HUES6 (cell line): ENCODE measurements around the gene NEBL.

Experiments used
- H3K27ac ChIP-seq: 2 replicates; pipeline ENCODE4 v1.7.0; 2013; ENCODE audit warnings: low read depth, mild to moderate bottlenecking, low read length, inconsistent platforms
- H3K27me3 ChIP-seq: 2 replicates; pipeline ENCODE4 v1.6.1; 2013; ENCODE audit warnings: low read length; ENCODE audit not compliant: control insufficient read depth, insufficient read depth
- H3K36me3 ChIP-seq: 2 replicates; pipeline ENCODE4 v1.6.1; 2013; ENCODE audit warnings: low read length; ENCODE audit not compliant: control insufficient read depth, insufficient read depth
- H3K4me1 ChIP-seq: 2 replicates; pipeline ENCODE4 v1.6.1; 2013; ENCODE audit warnings: low read length; ENCODE audit not compliant: control insufficient read depth, insufficient read depth
- H3K4me3 ChIP-seq: 2 replicates; pipeline ENCODE4 v1.5.1; 2013; ENCODE audit warnings: low read depth, low read length
- H3K9ac ChIP-seq: one replicate; pipeline ENCODE4 v1.6.1; 2013; ENCODE audit warnings: mild to moderate bottlenecking, low read length
- H3K9me3 ChIP-seq: 2 replicates; pipeline ENCODE4 v1.6.1; 2013; ENCODE audit warnings: low read depth, low read length; ENCODE audit not compliant: control insufficient read depth, insufficient read depth

NEBL gene

DNA sequence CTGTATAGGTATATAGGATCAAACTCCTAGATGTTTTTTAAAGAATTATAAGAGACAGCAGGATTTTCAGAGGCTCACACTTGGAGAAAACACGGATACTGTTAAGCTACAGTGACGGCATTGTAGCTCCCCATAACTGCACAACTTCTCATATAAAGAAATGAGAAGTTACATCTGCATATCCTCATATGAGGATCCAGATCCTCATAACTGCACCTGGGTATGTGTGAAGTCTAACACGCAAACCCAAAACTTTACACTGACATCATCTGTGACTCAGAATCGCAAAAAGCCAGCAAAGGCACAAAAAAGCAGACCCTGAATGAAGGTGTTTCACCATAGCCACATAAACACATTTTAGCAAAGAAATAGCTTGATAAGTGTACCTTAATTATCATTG lies 34.1 kb downstream of the NEBL start:
- H3K9me3 ChIP-seq = no peaks in the 10 kb centered on the region
- H3K27me3 ChIP-seq = no peaks in the 10 kb centered on the region
- peaks cover 10% of the 10 kb centered on the region; the same call in 1 of the 2 replicates for H3K4me1 ChIP-seq
- no peak overlapping the region for H3K9ac ChIP-seq
- no peak overlapping the region for H3K27ac ChIP-seq
- no peak overlapping the region for H3K4me3 ChIP-seq
- H3K36me3 ChIP-seq = no peaks in the 10 kb centered on the region

DNA sequence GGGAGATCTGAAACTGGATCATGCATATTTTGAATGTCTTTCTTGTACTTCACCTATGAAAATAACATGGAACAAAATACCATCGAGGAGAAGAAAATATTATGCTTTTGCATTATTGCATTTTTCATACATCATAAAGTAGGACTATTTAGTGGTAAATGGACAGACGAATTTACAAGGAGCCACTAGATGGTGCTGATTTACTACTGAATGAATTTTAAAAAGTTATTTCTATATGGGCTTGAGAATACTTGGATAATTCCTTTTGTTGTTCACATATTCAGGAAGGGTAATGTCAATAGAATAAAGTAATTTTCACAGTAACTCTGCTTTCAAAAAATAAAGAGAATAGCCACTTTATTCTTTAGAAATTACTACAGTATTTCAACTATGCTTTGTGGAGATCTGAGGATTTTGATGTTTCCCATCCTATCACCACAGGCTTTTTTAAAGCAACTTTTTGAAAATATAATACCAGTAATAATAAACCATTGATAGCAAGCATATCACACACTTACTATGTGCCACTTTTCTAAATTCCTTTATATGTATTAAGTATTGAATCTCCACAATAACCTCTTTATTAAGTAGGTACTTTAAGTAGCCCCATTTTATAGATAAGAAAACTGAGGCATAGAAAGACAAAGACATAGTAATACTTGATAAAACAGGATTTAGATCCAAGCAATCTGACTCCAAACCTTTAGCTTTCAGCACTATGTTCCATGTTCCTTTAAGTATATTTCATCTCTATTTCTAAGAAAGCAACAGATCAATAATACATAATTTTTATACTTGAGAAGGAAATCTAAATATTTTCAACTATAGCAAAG lies 38.6 kb downstream of the NEBL start:
- H3K27ac ChIP-seq = no peak overlapping the region
- no peaks in the 10 kb centered on the region for H3K9me3 ChIP-seq
- no peaks in the 10 kb centered on the region for H3K27me3 ChIP-seq
- no peaks in the 10 kb centered on the region for H3K36me3 ChIP-seq
- H3K9ac ChIP-seq = no peak overlapping the region
- no peaks in the 10 kb centered on the region for H3K4me1 ChIP-seq
- no peak overlapping the region for H3K4me3 ChIP-seq

DNA sequence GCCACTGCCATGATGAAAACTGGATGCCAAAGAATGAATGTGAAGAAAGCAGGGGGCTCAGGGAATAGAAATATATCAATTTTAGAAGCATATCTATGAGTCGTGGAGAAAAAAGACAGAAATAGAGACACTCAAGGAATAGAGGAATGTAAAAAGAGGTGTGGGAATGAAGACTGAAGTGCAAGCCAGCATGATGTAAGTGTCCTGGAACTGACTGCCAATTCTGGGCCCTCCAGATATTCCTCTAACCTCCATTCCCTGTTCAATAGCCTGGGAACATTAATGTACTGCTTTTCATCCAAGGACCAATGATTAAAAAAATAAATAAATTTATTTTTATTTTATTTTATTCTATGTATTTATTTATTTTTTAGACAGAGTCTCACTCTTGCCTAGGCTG lies 40.6 kb downstream of the NEBL start:
- H3K36me3 ChIP-seq = 0 out of 2 replicates have a peak, but pooled peaks cover 3% of the 10 kb centered on the region
- no peak overlapping the region for H3K9ac ChIP-seq
- H3K4me1 ChIP-seq = no peaks in the 10 kb centered on the region
- H3K9me3 ChIP-seq = no peaks in the 10 kb centered on the region
- H3K27me3 ChIP-seq = no peaks in the 10 kb centered on the region
- no peak overlapping the region for H3K27ac ChIP-seq
- no peak overlapping the region for H3K4me3 ChIP-seq

DNA sequence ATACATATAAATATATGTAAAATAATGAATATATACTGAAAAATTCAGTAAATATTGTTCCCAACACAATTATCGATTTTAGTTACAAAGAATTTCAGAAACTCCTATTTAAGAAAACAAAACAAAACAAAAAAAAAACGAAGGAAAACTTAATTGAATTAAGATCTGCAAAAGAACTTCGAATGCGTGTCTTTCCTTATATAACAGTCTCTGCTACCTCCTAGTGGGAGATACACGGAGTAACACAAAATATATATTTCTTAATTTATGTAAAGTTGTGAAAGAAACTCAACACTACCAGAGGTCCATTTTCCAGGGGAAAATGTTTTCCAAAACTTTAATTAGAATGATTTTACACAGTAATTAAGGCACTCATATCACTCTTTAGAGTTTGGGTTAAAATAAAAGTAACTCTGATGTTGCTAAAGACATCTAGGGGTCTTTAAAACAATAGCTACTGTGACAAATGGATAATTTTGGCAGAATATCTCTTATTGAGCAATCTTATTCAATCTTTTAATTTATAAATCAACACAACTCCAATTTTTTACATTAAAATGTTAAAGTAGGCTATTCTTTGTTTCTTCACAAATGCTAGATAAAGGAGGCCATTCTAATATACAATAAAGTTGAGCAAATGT lies 41.6 kb downstream of the NEBL start:
- 0 out of 2 replicates have a peak, but pooled peaks cover 3% of the 10 kb centered on the region for H3K36me3 ChIP-seq
- H3K9ac ChIP-seq = no peak overlapping the region
- no peak overlapping the region for H3K27ac ChIP-seq
- H3K4me1 ChIP-seq = no peaks in the 10 kb centered on the region
- H3K27me3 ChIP-seq = no peaks in the 10 kb centered on the region
- H3K4me3 ChIP-seq = no peak overlapping the region
- no peaks in the 10 kb centered on the region for H3K9me3 ChIP-seq

DNA sequence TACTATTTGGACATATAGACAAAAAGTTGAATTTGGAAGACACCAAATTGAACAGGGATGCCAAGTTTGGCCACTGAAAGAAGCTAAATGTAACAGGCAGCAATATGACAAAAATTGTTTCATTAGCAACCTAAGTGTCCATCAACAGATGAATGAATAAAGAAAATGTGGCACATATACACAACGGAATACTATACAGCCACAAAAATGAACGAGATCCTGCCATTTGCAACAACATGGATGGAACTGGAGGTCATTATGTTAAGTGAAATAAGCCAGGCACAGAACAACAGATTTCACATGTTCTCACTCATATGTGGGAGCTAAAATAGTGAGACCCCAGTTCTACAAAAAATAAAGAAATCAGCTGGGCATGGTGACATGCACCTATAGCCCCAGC lies 43.8 kb downstream of the NEBL start:
- peaks cover 6% of the 10 kb centered on the region for H3K36me3 ChIP-seq

DNA sequence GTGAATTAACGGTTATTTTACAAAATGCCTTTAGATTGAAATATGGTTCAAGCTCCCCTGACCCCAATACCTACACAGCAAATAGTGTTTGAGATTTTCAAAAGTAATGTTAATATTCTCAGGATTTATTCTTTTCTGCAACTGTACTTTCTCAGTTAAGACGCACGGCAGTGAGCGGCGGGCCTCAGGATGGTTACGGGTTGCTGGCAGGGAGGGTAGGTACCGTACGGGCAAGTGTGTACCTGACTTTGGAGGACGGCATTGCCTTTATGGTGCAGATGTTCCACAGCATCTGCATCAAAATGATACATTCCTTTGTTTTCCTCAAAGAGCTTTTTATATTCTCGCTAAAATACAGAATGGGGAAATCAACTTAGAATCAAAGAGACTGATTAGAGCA lies 44.8 kb downstream of the NEBL start:
- H3K4me1 ChIP-seq = no peaks in the 10 kb centered on the region
- no peak overlapping the region for H3K4me3 ChIP-seq
- H3K36me3 ChIP-seq = peaks cover 6% of the 10 kb centered on the region
- no peak overlapping the region for H3K27ac ChIP-seq
- no peaks in the 10 kb centered on the region for H3K27me3 ChIP-seq
- H3K9me3 ChIP-seq = 0 out of 2 replicates have a peak, but pooled peaks cover 4% of the 10 kb centered on the region
- no peak overlapping the region for H3K9ac ChIP-seq

More for the DNA sequence above, 43.8 kb downstream of the NEBL start:
- 0 out of 2 replicates have a peak, but pooled peaks cover 4% of the 10 kb centered on the region for H3K9me3 ChIP-seq
- no peaks in the 10 kb centered on the region for H3K27me3 ChIP-seq
- no peak overlapping the region for H3K27ac ChIP-seq
- no peak overlapping the region for H3K9ac ChIP-seq
- H3K4me3 ChIP-seq = no peak overlapping the region
- no peaks in the 10 kb centered on the region for H3K4me1 ChIP-seq

DNA sequence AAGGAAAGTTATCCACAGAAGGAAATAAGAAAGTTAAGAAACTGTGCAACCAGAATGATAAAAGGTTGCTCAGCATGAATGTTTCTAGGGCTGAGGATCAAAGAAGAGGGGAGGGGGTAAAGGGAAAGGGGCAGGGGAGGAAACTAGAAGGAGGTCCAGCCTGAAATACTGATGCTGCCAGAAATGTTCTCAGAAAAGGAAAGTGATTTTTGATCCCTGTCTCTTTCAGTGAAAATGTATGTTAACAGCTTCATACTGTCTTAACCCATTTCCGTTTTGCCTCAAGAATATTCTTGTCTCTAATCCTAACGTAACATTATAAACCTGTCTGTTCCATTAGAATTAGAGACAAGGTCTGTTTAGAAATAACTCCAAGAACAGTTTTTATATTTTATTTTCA lies 49.6 kb downstream of the NEBL start:
- Histone ChIP-seq H3K36me3 (peaks cover 6% of the 10 kb centered on the region), H3K27me3 (no peaks in the 10 kb centered on the region), H3K4me1 (no peaks in the 10 kb centered on the region), H3K27ac (no peak overlapping the region), H3K9me3 (0 out of 2 replicates have a peak, but pooled peaks cover 4% of the 10 kb centered on the region), H3K4me3 (no peak overlapping the region), H3K9ac (no peak overlapping the region)

DNA sequence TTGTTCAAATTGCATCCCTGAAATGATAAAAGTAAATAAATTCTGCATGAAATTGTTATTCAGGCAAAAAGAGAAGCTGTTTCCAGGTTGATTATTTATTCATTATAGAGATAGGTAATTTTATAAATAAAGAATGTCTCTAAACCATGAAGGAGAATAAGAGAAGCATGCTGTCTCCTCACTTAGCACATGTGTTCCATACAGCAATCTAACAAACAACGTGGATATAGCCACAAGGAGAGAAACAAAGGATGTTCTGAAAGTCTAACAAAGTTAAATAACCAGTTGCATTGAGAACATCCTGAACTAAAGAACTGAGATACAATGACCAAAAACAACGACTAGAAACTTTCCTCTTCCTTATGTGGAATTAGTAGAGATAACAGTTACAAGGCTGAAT lies 50.8 kb downstream of the NEBL start:
- peaks cover 4% of the 10 kb centered on the region for H3K36me3 ChIP-seq
- no peaks in the 10 kb centered on the region for H3K4me1 ChIP-seq
- no peak overlapping the region for H3K27ac ChIP-seq
- no peaks in the 10 kb centered on the region for H3K27me3 ChIP-seq
- H3K4me3 ChIP-seq = no peak overlapping the region
- H3K9ac ChIP-seq = no peak overlapping the region
- 0 out of 2 replicates have a peak, but pooled peaks cover 4% of the 10 kb centered on the region for H3K9me3 ChIP-seq

DNA sequence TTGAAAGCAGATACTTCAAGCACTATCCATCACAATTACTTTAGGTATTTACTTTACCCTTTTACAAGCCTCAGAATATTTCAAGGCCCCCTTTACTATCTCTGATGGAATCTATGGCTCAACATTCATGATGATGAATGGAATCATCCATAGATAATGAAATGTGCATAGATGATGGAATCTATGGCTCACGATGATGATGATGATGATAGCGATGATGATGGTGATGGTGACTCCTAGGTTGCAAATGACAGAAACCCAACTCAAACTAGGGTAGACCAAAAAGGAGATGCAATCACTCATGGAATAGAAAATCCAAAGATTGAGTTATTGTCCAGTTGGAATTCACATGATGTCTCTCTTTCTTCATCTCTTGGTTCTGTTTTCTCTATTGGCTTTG lies 55.7 kb downstream of the NEBL start:
- Histone ChIP-seq H3K4me3 (no peak overlapping the region), H3K27me3 (no peaks in the 10 kb centered on the region), H3K9me3 (peaks cover 4% of the 10 kb centered on the region; the same call in 1 of the 2 replicates), H3K4me1 (no peaks in the 10 kb centered on the region), H3K27ac (no peak overlapping the region), H3K36me3 (peaks cover 2% of the 10 kb centered on the region; the same call in 1 of the 2 replicates), H3K9ac (no peak overlapping the region)

DNA sequence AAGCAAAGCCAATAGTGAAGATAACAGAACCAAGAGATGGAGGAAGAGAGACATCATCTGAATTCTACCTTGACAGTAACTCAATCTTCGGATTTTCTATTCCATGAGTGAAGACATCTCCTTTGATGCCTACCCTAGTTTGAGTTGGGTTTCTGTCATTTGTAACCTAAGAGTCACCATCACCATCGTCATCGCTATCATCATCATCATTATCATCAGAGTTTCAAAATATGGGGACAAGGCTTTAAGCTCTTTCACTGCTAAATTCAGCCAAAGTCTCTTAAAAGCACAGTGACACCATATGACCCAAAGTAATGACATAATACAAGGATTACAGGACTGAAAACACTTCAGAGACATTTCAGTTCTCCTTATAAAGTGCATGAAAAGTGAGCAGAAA lies 57.2 kb downstream of the NEBL start:
- Histone ChIP-seq H3K9me3 (peaks cover 4% of the 10 kb centered on the region; the same call in 1 of the 2 replicates), H3K9ac (no peak overlapping the region), H3K4me3 (no peak overlapping the region), H3K27ac (no peak overlapping the region), H3K4me1 (no peaks in the 10 kb centered on the region), H3K36me3 (peaks cover 9% of the 10 kb centered on the region; the same call in 1 of the 2 replicates), H3K27me3 (no peaks in the 10 kb centered on the region)

DNA sequence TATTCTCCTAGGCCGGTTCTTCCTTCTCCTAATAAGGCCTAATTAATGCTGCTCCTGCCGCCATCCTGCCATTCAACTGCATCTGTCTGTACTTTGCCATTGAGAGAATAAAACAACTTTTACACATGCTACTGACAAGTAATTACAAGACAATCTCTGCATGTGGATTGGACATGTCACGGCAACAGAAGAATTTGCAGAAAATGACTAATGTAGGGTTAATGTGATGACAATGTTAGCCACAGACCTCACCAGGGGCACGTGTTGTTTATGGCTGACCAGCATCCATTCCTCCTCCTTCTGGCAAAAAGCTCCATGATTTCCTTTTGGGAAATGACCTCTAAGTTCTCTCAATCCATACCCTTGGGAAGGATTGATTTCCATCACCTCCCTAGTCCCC lies 58.0 kb downstream of the NEBL start:
- H3K27ac ChIP-seq = no peak overlapping the region

More for the DNA sequence above, 58.0 kb downstream of the NEBL start:
- Histone ChIP-seq H3K4me3 (no peak overlapping the region), H3K9me3 (peaks cover 4% of the 10 kb centered on the region; the same call in 1 of the 2 replicates), H3K9ac (no peak overlapping the region), H3K36me3 (peaks cover 10% of the 10 kb centered on the region; the same call in 1 of the 2 replicates), H3K4me1 (no peaks in the 10 kb centered on the region), H3K27me3 (no peaks in the 10 kb centered on the region)
